GM19035 (cell line): ENCODE results near the gene MYLK3.

ENCODE experiments used
- ATAC-seq: cut with Tn5 transposase; IDR thresholded peaks from one replicate; pipeline ENCODE4 v1.9.1; 2021; ENCODE audit not compliant: unreplicated experiment

The MYLK3 gene

GRCh38 chr16:46759309-46759708, 11.2 kb upstream of the MYLK3 start:
- ATAC-seq, result no peak

- ATAC-seq, result no peak
Measured at GRCh38 chr16:46757339-46758050, 9.4 kb upstream of the MYLK3 start.

GRCh38 chr16:46756772-46757171, 8.6 kb upstream of the MYLK3 start:
- ATAC-seq, result no peak

- ATAC-seq, result no peak
Measured at GRCh38 chr16:46753015-46753414, 4.9 kb upstream of the MYLK3 start.

GRCh38 chr16:46751381-46751780, 3.2 kb upstream of the MYLK3 start:
- ATAC-seq, result no peak

GRCh38 chr16:46748775-46749705, 896 bp upstream of the MYLK3 start:
- ATAC-seq, result no peak

GRCh38 chr16:46746821-46747776, 1.0 kb downstream of the MYLK3 start:
- ATAC-seq, result no peak

- no peak for ATAC-seq
Measured at GRCh38 chr16:46745617-46746016, 2.5 kb downstream of the MYLK3 start.

- no peak for ATAC-seq
Measured at GRCh38 chr16:46743232-46743719, 4.9 kb downstream of the MYLK3 start.

- ATAC-seq, result no peak
Measured at GRCh38 chr16:46739934-46740333, 8.2 kb downstream of the MYLK3 start.

- no peak for ATAC-seq
Measured at GRCh38 chr16:46737621-46738214, 10.4 kb downstream of the MYLK3 start.

- no peak for ATAC-seq
Measured at GRCh38 chr16:46736695-46737094, 11.4 kb downstream of the MYLK3 start.

- no peak for ATAC-seq
Measured at GRCh38 chr16:46733319-46733830, 14.8 kb downstream of the MYLK3 start.

GRCh38 chr16:46732561-46732960, 15.6 kb downstream of the MYLK3 start:
- ATAC-seq, result no peak

GRCh38 chr16:46731691-46732555, 16.2 kb downstream of the MYLK3 start:
- no peak for ATAC-seq

GRCh38 chr16:46730801-46731690, 17.1 kb downstream of the MYLK3 start:
- no peak for ATAC-seq

GRCh38 chr16:46730126-46730525, 18.0 kb downstream of the MYLK3 start:
- ATAC-seq, result no peak

- no peak for ATAC-seq
Measured at GRCh38 chr16:46729326-46729995, 18.7 kb downstream of the MYLK3 start.
